ENCODE results near the gene BAG5. TPM values are rescaled to one million over a fixed set of nuclear protein-coding genes. Genes with fewer than 3 reads are reported as not detected.

Gene BAG5
- total and polyA plus RNA-seq, 8 donors: 22.7 to 32.1 (median 25.9) TPM

DNA sequence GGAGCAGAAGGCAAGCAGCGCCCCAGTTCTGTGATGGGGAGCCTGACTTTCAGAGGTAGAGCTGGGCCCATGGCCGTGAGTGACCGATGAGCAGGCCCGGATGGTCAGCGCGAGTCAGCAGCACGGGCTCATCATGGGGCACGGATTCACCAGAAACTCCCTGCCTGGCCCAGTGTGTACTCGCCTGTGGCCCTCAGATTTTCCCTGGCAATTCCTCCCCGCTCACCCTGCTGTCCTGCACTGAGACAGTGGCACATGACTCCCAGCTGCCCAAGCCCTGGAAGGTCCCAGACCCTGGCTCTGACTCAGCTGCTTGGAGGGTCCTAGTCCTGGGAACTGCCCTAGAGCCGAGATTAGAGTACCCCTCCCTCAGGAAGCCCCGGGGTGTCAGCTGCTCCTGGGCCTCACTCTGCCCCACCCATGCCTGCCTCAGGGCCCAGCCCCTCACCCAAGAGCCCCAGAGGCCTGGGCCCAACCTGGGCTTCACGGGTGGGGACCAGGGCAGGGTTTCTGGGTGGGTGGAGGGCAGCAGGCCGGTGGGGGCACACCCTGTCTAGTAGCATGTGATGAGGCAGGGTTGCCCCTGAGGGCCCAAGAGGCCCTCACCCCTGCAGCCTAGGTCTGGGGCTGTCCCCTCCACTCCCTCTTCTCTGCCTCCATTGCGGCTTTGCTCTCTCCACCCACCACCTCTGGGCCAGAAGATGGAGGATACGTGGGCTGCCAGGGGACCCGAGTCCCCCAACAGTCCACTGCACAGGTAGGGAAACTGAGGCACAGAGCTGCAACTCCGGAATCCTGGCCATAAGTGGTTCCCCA lies 25.1 kb downstream of the BAG5 start:
- TF ChIP-seq, protein P1, sequence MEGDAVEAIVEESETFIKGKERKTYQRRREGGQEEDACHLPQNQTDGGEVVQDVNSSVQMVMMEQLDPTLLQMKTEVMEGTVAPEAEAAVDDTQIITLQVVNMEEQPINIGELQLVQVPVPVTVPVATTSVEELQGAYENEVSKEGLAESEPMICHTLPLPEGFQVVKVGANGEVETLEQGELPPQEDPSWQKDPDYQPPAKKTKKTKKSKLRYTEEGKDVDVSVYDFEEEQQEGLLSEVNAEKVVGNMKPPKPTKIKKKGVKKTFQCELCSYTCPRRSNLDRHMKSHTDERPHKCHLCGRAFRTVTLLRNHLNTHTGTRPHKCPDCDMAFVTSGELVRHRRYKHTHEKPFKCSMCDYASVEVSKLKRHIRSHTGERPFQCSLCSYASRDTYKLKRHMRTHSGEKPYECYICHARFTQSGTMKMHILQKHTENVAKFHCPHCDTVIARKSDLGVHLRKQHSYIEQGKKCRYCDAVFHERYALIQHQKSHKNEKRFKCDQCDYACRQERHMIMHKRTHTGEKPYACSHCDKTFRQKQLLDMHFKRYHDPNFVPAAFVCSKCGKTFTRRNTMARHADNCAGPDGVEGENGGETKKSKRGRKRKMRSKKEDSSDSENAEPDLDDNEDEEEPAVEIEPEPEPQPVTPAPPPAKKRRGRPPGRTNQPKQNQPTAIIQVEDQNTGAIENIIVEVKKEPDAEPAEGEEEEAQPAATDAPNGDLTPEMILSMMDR (IDR thresholded peaks at IDR 0.05): no peak
- peaks cover 0 to 41% of the 10 kb centered on the region in 2 donors for H3K36me3 ChIP-seq
- DNase-seq (peak in 1 of 4 donors; percentile 51), ATAC-seq (no peak)
- H3K4me3 ChIP-seq: no peak overlapping the region
- H3K27ac ChIP-seq: no peak overlapping the region
- H3K4me1 ChIP-seq: peaks cover 18 to 31% of the 10 kb centered on the region in 2 donors
- H3K27me3 ChIP-seq: peaks cover 0 to 41% of the 10 kb centered on the region in 2 donors
- intact Hi-C loops (cut with DNase I): no loop called here
- no peaks in the 10 kb centered on the region for H3K9me3 ChIP-seq

DNA sequence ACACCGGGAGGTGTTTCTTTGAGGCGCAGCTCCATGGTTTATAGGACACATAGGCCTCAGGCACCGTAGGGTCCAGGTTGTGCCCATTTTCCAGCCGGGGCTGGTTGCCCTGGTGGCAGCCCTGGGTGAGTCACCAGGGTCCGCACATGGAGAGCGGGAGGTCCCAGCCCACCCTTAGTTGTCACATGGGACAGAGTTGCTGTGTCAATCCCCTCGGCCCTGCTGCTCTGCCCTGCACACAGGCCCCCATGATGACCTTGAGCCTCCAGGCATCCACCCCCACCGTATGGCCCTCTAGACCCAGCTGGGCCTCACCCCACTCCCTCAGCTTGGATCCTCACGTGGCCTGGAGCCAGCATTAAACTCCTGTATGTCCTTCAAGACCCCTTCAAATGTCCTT lies 25.8 kb downstream of the BAG5 start:
- peaks cover 12 to 24% of the 10 kb centered on the region in 2 donors for H3K4me1 ChIP-seq
- H3K27ac ChIP-seq: no peak overlapping the region
- TF ChIP-seq, protein P1 (IDR thresholded peaks at IDR 0.05): no peak
- H3K36me3 ChIP-seq: peaks cover 0 to 45% of the 10 kb centered on the region in 2 donors
- intact Hi-C loops (cut with DNase I): no loop called here
- DNase-seq (peak in 1 of 4 donors; percentile 41), ATAC-seq (no peak)
- H3K27me3 ChIP-seq: peaks cover 0 to 34% of the 10 kb centered on the region in 2 donors
- no peak overlapping the region for H3K4me3 ChIP-seq
- H3K9me3 ChIP-seq: no peaks in the 10 kb centered on the region

- Histone ChIP-seq H3K27me3 (peaks cover 0 to 27% of the 10 kb centered on the region in 2 donors), H3K36me3 (peaks cover 0 to 51% of the 10 kb centered on the region in 2 donors), H3K27ac (no peak overlapping the region), H3K9me3 (no peaks in the 10 kb centered on the region), H3K4me3 (no peak overlapping the region), H3K4me1 (peaks cover 9 to 24% of the 10 kb centered on the region in 2 donors)
- TF ChIP-seq, protein P1 (IDR thresholded peaks at IDR 0.05): no peak
- no peak for ATAC-seq
- DNase-seq: peak in 1 of 4 donors; percentile 63
- intact Hi-C loops (cut with DNase I): no loop called here
Observed at GRCh38 chr14:103535891-103536565, 26.4 kb downstream of the BAG5 start.

DNA sequence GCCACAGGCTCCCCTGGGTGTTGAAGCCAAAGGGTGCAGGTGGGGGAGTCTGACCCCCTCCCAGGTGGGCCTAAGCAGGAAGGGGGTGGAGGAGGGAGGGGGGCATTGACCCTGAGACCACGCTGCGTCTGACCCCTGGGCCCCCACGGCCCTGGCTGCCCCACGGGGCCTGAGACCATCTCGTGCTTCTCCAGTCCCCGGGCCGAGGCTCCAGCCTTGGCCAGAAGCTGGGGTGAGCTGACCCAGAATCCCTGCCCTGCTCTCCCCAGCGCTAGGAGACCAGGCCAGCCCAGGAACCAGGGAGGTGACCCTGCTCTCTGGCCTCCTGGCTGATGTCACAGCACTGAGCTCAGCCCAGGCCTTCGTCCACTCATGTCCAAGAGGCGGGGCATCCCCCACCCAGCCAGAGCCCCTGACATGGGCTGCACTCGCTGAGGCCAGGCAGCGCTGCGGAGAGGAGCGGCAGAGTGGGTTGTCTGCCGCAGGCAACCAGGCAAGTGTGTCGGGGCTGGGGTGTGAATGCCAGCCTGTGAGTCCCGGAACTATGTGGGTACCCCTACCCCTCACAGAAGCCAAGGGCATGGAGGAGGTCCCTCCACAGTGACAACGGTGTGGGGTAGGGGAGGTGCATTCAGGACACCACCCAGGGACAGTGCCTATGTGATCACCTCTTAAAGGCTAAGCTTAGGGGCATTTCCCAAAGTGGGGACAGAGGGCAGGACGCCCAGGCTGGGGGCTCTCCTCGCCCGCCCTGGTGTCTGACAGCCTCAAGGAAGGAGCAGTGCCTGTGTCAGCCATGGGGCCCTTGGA lies 27.2 kb downstream of the BAG5 start:
- H3K4me3 ChIP-seq: no peak overlapping the region
- ATAC-seq (no peak), DNase-seq (peak in 1 of 4 donors; percentile 68)
- intact Hi-C loops (cut with DNase I): no loop called here
- TF ChIP-seq, protein P1 (IDR thresholded peaks at IDR 0.05): no peak
- H3K9me3 ChIP-seq: no peaks in the 10 kb centered on the region
- H3K27me3 ChIP-seq: peaks cover 0 to 24% of the 10 kb centered on the region in 2 donors
- H3K4me1 ChIP-seq: peaks cover 2 to 26% of the 10 kb centered on the region in 2 donors
- peaks cover 0 to 58% of the 10 kb centered on the region in 2 donors for H3K36me3 ChIP-seq
- no peak overlapping the region for H3K27ac ChIP-seq
